Myocyte (in vitro differentiated cells): ENCODE measurements around the gene CDK17. TPM values are rescaled to one million over a fixed set of nuclear protein-coding genes. Genes with fewer than 3 reads are reported as not detected.
"Not testable (repeated sequence)": the region's sequence is repeated elsewhere in the genome, so short reads cannot be mapped to it uniquely, and the experiment has no call there.

ENCODE experiments used
- DNase-seq: peaks from one replicate; pipeline ENCODE4 v3.0.0-alpha.2; 2012; ENCODE audit warnings: low read depth
- total RNA-seq: library from RNA; depleted of rRNA; stranded (reverse); fragments of >200 nt; gene quantifications from 2 replicates; pipeline ENCODE4 v1.2.3, GENCODE V29; 2014

The CDK17 gene
- total RNA-seq, 1 donor from 2014 or later = 73.5 TPM

DNA sequence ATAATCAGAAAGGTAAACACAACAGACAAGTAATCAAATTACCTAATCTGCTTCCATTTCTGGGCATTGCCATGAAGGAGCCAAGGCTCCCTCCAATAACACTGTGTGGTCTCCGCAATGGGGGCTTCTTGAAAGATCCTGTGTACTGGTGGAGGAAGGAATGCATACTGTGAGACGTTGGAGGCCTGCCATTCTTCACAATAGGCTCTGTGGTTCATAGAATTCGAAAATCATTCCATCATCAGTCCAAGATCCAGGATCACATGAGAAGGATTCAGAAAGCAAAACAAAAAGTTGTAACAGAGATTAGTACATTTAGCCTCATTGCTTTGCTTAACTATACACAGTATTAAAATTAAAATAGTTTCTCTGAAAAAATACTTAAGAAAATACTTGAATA lies 76.3 kb downstream of the CDK17 start:
- no peak for DNase-seq

DNA sequence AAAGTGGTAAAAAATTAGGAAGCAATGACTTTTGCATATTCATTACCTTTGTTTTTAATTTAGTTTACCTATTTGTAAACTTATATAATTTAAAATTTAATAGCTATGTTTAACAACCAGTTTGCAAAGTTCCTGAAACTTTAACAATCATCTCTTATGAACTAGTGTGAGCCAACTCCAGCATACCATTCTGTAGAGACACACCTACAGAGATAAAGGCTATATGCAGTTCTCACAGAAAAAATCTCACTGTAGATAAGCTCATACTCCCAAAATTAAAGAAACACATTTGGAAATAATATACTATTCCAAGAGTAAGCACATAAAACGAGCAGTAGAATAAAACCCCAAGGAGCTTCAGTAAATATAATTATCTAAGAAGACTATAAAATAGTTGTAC lies 77.5 kb downstream of the CDK17 start:
- no peak for DNase-seq

DNA sequence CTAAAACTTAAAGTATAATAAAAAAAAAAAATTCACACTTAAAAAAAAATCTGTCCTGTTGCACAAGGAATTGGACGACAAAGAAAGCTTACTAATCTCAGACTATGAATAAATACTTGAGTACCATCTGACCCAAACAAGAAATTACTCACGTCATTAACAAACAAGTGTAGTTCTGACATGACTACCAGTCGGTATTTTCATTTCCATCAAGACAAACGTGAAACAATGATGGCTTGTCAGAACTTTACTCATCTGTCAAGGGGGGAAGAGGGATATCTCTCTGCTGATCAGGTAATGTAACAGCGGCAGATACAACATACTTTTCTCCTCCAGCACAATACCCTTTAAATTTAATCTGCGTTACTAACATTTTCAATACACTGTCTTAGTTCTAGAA lies 78.3 kb downstream of the CDK17 start:
- no peak for DNase-seq

DNA sequence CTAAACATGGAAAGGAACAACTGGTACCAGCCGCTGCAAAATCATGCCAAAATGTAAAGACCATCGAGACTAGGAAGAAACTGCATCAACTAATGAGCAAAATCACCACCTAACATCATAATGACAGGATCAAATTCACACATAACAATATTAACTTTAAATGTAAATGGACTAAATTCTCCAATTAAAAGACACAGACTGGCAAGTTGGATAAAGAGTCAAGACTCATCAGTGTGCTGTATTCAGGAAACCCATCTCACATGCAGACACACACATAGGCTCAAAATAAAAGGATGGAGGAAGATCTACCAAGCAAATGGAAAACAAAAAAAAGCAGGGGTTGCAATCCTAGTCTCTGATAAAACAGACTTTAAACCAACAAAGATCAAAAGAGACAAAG lies 82.4 kb downstream of the CDK17 start:
- DNase-seq = not testable (repeated sequence)

DNA sequence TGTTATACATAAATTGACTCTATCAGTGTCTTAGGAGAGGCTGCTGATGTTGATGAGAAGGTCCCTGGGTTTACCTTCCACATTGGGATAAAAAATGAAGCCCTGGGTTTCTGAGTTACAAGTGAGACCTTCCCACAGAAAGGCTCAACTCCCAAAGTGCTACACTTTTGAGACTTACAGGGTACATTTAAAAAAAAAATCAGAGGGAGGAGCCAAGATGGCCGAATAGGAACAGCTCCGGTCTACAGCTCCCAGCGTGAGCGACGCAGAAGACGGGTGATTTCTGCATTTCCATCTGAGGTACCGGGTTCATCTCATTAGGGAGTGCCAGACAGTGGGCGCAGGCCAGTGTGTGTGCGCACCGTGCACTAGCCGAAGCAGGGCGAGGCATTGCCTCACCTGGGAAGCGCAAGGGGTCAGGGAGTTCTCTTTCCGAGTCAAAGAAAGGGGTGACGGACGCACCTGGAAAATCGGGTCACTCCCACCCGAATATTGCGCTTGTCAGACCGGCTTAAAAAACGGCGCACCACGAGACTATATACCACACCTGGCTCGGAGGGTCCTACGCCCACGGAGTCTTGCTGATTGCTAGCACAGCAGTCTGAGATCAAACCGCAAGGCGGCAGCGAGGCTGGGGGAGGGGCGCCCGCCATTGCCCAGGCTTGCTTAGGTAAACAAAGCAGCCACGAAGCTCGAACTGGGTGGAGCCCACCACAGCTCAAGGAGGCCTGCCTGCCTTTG lies 84.3 kb downstream of the CDK17 start:
- DNase-seq = not testable (repeated sequence)

DNA sequence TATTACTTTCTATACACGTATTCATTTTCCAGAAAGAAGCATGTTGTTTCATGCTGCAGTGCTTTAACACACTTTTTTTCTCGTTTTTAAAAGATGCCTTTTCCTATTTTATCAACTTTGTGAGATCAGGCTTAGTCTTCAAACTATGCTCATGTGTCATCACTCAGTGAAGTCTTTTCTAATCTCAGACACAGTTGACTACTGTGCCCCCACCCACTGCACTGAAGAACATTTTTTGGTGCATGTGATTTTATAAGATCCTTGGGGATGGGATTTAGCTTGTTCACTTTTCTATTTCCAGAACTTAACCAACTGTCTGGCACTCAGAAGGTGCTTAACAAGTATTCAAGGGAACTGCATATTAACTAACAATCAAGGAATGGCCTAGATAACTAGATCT lies 85.5 kb downstream of the CDK17 start:
- DNase-seq = peak; percentile 31

DNA sequence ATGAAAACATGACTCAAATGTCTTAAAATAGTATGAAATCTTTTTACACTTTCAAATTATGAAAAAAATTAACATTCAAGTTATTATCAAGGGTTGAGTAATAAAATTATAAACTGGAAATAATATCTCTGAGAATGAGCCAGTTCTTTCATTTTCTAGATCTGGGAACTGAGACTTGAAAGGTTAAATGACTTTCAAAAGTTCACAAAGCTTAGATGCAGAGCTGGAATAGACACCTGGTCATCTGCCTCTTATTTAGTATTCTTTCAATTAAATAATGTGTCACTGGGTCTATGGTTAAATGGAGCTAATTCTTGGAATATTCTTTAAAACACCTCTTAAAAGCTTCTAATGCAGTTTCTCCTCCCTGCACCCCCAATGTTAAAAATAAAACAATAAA lies 86.6 kb downstream of the CDK17 start:
- no peak for DNase-seq

DNA sequence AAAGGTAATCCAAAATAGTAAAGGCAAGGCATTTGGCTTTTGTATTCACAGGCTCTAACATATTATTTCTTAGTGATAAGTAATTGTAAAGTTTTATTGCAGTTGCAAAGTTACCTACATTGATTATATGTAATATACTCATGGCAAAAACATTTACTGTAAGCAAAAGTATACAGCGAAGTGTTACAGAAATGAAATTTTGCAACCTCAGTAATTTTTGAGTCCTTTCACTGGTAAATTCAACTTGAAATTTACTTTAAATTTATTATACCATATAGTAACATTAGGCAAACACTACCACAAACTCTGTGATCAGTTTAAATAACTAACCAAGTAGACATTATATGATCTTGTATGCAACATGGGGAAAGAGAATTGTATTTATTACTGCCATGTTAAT lies 89.0 kb downstream of the CDK17 start:
- no peak for DNase-seq

DNA sequence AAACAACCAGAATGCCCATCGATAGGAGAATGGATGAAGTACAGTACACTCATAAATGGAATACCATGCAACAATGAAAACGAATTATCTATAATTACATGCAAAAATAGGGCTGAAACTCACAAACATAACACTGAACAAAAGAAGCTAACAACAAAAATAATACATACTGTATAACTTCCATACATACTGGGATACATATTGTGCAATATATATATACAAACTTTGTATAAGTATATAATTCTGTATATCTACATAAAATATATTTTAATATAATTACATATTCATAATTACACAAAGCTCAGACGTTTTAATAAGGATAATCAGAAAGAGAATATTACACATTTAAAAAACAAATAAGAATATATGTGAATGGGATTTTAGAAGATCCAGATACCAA lies 90.2 kb downstream of the CDK17 start:
- DNase-seq = no peak

DNA sequence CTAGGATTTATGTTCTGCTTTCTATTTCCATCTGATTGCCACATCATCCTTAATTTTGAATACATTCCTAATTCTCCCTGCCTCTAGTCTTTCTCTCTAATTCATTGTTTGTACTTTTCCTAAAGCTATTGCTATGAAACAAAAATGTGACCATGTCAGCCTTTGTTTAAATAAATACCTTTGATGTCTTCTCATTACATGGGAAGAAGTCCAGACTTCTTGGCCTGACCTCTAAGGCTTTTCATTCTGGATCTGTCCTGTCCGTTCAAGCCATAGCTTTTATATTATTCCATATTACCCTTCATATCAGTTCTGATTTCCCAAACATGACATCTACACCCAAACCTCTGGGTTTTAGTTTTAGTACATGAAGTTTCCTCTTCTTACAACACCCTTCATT lies 91.4 kb downstream of the CDK17 start:
- no peak for DNase-seq

DNA sequence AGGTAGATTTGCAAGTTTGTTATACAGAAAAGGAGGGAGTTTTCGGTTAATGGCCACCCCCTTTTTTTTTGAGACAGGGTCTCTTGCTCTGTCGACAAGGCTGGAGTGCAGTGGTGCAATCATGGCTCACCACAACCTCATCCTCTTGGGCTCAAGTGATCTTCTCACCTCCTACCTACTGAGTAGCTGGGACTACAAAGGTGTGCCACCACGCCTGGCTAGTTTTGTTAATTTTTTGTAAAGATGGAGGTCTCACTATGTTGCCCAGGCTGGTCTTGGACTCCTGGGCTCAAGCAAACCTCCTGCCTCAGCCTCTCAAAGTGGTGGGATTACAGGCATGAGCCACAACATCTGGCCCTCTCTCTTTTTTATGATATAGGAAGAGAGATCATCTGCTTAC lies 94.6 kb downstream of the CDK17 start:
- DNase-seq = no peak

DNA sequence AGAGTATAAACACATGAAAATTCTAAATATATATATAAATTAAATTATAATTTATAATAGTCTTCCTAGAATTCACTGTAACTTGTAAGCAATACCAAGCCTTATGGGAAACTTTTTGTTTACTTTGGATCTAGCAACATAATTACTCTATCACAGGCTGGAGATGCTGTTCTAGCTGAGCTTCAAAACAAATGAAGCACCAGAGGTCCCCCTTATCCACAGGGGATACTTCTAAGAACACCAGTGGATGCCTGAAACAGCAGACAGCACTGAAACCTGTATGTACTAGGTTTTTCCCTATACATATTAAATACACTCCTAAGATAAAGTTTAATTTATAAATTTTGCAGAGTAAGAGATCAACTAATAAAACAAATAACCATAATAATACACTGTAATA lies 96.6 kb downstream of the CDK17 start:
- DNase-seq = no peak

DNA sequence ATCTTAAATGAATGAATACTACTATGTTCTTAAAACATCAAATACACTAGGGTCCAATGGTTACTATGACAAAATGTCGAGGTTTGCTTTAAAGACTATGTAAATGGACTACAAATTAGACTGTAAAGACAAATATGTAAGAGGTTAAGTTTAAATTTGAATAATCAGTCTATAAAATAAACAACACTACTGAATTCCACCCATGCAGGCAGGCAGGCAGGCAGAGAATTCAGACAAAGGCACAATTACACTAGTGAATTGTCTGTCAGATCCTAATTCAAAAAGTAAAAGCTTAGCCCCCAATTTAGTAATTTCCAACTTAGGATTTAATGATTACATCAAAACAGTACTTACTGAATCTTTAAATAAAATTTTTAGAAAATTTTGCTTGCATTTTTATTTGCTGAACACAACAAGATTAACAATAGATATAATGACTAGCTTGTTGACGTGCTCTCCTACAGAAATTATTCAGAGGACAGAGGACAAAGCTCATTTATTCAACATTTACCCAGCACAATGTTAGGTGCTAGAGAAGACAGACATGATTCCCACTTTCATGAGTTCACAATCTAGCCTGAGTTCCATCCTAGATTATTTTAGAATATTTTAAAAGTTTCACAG lies 97.4 kb downstream of the CDK17 start:
- DNase-seq = no peak

DNA sequence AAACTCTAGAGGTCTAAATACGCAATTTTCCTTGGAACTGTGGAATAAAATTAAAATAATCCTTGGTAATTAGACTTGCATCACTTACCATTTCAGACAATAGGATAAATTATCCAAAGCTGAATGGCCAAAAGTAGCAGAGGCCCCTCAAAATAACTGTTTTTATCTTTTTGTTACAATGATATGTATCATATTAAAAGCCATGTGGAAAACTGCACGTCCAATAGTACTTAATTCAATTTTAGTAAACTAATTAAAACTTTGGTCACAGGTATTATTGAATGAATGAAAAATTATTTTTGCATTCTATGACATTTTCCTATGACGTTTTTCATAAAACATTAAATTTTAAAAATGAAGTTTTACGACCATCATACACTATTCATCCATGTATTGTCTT lies 98.5 kb downstream of the CDK17 start:
- no peak for DNase-seq

DNA sequence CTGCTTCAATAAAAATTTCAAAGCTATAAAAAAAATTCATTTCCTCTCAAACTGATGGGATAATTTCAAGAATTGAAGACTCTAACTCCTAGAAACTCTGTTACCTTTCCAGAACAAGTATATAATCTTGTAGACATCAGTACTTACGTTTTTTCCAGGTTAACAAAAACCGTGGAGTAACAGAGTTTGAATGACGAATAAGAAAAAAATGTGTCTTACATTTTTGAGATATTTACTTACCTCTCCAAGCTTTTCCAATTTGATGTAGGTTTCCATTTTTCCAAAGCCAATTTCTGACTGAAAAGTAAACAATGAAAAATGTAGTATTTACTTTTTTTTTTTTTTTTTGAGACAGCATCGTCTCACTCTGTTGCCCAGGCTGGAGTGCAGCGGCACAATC lies 100.2 kb downstream of the CDK17 start:
- no peak for DNase-seq

DNA sequence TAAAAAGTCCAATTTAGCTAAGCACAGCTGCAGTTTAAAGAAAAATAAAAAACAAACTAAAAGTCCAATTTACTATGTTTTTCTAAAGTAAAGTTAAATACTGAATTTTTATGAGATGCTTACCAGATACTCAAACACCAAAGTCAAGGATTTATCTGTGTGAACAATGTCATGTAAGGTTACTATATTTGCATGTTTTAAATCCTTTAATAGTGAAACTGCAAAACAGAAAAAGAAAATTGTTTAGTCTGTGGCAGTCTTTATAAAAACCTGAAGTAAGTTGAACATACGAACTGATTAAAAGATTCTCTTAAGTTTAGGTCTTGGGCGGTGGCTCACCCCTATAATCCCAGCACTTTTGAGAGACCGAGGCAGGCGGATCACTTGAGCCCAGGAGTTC lies 102.7 kb downstream of the CDK17 start:
- DNase-seq = no peak

DNA sequence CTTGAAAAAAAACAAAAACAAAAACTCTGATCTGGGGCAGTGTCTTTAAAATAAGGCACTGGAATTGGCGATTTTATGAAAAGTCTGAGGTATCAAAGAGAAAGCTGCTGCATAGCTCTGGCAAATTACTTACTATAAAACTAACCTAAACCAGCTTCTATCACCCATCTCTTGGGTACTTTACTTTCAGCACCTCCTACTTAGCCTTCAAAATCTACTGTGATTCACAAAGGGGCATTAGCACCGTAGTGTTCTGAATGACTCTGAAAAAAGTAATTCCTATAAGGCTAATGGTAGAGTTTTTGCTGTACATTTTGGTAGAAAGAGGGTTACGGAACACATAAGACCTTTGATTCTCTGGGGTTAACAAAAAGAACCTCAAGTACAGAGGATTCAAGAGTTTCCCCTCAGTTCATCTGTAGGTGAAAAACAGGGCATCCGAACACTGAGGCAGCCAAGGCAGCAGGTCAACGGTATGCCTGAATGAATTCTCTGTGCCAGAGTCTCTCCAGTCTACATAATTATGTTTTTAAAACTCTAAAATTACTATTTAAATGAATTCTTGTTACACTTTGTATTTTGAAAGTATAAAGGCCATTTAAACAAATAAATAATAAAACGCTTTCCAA lies 104.6 kb downstream of the CDK17 start:
- no peak for DNase-seq

DNA sequence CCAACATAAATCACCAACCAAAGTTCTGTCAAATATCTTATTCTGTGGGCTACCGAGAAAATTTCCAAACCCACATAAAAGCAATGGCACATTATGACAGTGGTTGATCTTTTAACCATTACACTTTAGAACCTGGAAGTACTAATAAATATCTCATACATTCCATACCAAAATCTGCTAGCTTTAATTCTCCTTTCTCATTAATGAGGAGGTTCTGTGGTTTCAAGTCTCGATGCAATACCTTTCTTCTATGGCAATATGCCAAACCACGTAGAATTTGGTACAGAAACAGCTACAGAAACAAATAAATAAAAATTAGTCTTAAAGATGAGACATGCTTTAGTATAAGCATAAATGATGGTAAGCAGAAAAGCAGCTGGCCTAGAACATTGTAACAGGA lies 105.4 kb downstream of the CDK17 start:
- DNase-seq = no peak

DNA sequence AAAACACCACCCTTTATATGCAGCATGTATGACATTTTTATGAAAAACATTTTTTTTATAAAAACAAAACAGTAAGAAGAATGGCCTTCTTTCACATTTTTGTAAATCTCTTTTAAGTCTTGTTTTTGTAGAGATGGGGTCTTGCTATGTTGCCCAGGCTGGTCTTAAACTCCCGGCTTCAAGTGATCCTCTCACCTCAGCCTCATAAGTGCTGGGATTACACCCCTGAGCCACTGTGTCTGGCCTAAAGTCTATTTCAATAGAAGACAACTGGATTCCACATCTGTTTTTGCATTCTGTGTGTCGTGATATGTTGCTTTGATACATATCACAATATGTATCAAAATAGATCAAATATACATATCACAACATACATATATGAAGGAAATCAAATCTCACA lies 107.1 kb downstream of the CDK17 start:
- no peak for DNase-seq

DNA sequence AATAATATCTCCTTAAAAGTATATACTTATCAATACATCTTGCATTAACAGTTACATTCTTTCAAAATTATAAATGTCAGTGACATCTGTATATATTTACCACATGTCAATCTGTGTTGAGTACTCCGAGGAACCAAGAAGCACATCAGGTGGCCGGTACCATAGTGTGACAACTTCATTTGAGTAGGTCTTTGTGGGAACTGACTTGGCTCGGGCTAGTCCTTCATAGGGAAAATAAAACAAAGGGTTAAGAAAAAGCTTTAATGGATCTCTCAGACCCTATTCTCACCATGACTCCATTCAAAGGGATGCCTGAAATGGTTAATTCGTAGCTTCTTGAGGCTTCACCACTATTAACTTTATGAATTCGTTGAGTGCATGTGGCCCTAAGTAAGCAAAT lies 111.2 kb downstream of the CDK17 start:
- no peak for DNase-seq

DNA sequence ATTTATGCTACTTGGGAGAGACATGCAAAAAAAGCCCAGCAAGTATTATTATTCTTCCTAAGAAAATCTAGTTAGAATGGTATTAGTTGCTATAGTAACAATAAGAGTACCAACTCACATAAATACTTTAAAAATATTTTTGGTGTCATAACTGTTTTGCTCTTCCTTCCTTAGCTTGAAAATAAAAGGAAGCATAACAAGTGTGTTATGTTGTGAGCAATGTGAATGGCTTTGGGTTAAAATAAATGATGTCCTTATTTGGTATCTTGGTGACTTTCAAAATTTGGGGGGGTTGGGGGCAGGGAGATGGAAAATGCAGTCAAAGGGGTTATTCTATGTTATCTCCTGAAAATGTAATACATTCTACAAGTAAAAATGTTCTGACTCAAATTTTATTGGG lies 115.1 kb downstream of the CDK17 start:
- DNase-seq = no peak

DNA sequence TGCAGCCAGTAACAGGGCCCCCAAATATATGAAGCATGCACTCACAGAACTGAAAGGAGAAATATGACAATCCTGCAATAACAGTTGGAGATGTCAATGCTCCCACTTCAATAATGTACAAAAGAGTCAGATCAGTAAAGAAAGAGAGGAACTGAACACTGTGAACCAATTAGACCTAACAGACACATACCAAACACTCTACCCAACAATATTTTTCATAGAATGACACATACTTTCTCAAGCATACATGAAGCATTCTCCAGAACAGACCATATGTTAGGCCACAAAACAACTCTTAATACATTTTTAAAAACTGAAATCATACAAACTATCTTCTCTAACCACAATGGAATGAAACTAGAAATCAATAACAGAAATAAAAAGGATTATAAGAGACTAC lies 125.9 kb downstream of the CDK17 start:
- DNase-seq = no peak
